Endometrial microvascular endothelial cells (primary cell): ENCODE data around the gene CNTROB. TPM values are rescaled to one million over a fixed set of nuclear protein-coding genes. Genes with fewer than 3 reads are reported as not detected.

Experiments
- in situ Hi-C: cut with HindIII; loops from 2 replicates; pipeline ENCODE4 v1.10.0; 2017; ENCODE audit warnings: low sequenced_read_pairs, low pct_unique_long_range_greater_than_20kb; ENCODE audit errors: inconsistent ontology term
- total RNA-seq: library from RNA; depleted of rRNA; stranded (reverse); fragments of >200 nt; gene quantifications from one replicate; pipeline ENCODE4 v1.2.3, GENCODE V29; 2015; ENCODE audit errors: inconsistent ontology term

Gene CNTROB
- total RNA-seq, 1 donor from 2014 or later: 39.1 TPM

DNA sequence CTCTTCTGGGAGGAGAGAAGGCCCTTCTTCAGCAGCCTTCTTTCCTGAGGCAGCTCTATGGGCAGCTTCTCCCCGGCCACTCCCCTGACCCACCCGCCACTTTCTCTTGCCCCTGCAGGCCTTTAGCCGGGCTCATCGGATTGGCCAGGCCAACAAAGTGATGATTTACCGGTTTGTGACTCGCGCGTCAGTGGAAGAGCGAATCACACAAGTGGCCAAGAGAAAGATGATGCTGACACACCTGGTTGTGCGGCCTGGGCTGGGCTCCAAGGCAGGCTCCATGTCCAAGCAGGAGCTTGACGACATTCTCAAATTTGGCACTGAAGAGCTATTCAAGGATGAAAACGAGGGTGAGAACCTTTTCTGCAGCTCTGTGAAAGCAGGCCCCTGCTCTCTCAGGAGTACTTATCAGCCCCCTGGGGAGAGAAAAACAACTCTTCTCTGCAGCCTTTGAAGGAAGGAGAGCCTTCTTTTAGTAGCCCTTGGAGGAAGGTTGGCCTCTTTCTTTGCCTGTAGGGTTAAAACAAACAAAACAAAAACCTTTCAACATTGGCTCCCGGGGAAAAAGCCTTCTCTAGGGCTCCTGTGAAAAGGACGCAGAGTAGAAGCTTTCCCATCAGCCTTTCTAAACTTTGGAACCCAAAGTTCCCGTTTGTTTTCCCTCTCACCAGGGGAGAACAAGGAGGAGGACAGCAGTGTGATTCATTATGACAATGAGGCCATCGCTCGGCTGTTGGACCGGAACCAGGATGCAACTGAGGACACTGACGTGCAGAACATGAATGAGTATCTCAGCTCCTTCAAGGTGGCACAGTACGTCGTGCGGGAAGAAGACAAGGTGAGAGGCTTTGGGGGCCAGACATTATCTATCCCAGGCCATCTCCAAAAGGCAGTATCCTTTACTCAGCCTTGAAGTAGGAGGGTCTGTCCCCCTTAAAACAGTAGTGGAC, 28.6 kb upstream of the CNTROB start:
- in situ Hi-C loops: no loop called here

DNA sequence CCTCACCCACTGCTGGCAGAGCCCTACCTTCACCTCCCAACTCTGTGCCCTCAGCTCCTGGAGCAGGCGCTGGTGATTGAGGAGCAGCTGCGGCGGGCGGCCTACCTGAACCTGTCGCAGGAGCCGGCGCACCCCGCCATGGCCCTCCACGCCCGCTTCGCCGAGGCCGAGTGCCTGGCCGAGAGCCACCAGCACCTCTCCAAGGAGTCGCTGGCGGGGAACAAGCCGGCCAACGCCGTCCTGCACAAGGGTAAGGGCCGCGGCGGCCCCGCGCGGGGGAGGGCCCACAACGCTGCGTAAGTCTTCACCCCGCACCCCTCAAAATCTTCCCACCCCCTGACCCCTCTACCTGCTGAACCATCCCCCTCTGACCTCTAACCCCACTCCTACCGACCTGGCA, 22.9 kb upstream of the CNTROB start:
- in situ Hi-C loops: no loop called here

DNA sequence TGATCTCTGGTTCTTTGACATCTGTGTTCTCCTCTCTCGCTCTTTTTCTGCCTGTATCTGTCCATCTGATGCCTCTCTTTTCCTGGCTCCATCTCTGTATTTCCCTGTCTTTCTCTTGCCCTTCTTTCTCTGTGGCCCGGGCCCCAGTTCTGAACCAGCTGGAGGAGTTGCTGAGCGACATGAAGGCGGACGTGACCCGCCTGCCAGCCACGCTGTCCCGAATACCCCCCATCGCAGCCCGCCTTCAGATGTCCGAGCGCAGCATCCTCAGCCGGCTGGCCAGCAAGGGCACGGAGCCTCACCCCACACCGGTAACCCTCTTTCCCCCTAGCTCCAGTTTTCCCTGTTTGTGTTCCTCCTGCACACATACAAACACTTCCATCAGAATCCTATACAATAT, 21.7 kb upstream of the CNTROB start:
- in situ Hi-C loops: no loop called here

DNA sequence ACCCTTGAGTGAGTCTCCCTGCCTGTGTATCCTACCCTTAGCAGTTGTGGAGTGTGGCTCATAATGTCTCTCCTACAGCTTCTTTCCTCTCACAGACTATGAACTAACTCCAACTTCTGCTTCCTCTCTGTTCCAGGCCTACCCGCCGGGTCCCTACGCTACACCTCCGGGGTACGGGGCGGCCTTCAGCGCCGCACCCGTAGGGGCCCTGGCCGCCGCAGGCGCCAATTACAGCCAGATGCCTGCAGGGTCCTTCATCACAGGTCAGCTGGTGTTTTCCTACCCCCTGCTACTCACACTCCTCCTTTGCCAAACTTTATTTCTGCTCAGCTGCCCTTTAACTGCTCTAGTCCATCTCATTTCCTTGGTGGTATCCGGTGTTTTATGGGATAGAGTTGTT, 21.3 kb upstream of the CNTROB start:
- in situ Hi-C loops: no loop called here

DNA sequence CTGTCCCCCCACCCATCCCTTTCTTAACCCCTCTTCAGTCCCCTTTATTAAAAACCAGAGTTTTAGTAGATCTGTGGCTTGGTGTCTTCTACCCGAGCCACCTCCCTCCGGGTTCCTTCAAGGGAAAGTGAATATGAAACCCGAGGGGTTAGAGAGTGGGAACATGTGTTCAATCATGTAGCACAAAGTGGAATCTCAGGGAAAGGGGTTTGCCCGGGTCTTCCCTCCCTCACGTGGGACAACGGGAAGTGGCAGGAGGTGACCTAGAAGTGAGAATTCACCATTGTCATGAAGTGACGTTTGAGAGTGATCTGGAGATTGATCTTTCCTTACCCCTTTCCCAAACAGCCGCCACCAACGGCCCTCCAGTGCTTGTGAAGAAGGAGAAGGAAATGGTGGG, 20.9 kb upstream of the CNTROB start:
- in situ Hi-C loops: no loop called here

DNA sequence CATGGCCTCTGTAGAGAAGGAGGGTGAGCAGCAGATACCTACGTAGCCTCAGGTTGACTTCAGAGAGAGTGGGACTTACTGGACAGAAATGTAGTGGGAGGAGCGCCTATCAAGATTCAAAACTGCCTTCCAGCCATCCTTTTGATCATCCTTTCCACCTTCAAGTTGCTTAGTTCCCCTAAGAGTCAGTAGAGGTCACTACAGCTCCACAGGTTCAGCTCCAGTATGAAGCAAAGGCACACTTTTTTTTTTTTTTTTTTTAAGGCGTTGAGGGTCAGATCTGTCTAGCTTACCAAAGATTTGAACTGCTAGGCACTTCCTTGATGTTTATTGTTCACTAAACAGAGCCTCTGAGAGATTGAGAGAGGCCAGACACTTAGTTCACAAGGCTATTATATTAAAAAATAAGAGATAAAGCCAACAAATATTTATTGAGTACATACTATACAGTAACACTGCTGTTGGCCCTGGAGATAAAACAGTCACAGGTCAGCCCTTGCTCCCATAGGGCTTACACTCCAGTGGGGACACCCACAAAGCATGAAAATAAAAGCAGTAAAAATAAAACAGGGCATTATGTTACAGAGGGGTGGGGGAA, 19.0 kb upstream of the CNTROB start:
- in situ Hi-C loops: no loop called here

DNA sequence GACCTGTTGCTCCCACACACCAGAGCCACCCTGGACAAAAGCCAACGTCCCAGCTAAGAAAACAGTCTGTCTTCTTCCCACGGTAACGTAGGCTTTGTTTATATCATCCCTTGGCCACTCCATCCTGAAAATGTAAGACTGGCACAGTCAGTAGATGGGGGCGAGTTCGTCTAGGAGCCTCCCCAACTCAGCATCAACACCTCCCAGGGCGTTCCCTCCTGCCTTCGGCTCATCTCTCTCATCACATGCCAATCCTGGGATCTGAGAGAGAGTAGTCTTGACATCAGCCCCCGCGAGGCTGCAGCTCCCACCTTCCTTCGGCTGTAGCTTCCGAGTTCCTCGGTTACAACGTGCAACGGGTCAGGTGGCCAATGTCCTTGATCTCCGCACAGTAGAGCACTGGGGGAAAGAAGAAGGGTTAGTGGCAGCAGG, 16.8 kb upstream of the CNTROB start:
- in situ Hi-C loops: no loop called here

DNA sequence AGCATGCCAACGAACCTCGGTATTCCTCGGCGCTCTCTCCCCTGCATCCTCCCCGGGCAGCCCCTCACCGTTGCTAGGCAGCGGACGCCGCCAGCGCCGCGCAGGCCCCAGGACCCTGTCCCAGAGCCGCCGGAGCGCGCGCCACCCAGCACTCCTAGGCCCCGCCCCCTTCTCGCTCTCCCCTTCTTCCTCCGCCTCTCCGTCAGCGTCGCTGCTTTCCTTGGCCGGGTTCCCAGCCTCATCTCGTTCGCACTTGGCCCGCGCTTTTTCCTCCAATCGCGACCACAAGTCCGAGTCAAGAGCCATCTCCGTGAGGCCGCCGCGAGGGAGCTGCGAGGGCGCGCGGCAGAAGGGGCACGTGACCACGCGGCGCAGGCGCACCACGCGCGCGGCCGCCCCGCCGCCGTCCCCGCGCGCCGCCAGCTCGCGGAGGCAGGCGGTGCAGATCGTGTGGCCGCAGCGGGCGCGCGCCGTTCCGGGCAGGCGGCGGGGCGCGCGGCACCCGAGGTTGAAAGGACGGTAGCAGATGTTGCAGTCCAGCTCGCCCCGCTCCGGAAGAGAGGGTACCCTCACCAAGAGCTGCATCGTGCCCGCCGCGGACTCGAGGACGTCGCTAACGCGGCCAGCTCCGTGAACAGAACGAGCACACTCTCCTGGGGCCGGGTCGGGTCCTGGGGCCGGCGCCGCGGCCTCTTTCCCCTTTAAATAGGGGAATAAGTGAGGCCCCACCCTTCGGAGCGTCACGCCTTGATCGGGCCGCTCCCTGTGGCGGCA, 16.2 kb upstream of the CNTROB start, which contains the start of gene RNF227:
Gene RNF227, minus strand, starts transcription at position 679 of the 774 bp plus-strand sequence. Its CDS starts 94 bp downstream, at position 585.
- in situ Hi-C loops: no loop called here

DNA sequence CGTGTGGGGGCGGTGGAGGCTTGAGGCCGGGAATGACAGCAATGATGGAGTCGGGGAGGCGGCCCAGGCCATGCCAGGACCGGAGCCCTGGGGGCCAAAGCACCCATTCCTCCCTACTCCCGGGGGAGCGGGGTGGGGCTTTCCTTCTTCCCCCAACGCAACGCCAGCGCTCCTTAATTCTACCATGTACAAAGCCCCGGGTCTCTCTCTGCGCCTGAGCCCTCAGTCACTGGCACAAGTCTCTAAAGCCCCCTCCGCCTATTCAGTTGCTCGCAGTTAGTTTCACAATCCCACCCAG, 15.7 kb upstream of the CNTROB start:
- in situ Hi-C loops: no loop called here

DNA sequence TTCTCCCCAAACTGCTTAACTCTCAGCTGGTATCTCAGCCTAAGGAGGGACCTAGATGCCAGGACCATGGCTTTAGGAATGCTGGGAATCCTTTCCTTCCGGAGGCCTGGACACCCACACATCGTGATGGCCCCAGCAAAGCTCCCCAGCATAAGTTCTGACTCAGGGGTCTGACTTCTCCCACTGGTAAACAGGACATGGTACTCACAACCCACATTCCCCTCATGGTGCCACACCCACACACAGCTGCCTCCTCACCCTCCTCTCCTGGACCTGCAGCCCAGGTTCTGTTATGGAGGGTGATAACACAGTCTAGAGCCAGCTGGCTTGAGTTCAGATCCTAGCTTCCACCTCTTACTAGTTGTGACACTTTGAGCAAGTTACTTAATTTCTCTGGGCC, 15.2 kb upstream of the CNTROB start:
- in situ Hi-C loops: no loop called here

DNA sequence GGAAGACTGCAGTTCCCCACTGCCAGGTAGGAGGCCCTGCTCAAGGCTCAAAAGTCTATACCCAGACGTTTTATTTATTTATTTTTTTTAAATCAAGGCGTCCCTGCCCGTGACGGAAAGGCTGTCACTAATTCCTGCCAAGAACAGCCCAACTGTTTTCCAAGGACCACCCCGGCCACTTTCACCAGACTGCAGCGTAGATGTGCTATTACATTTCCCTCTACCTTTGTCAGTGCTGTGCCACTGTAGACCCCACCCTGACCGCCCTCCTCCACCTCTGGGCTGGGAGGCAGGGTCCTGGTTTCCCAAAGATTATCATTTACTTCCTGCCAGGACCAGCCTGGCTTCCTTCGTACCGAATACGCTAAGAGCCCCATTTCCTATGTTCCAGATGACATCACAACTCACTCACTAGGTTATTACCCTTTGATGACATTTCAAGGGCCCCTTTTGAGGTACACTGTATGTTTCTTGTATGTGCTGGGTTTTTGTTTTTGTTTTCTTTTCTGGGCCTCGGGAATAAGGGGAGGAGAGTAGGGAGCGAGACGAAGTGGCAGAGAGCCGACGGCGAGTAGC, 9.6 kb upstream of the CNTROB start:
- in situ Hi-C loops: no loop called here

DNA sequence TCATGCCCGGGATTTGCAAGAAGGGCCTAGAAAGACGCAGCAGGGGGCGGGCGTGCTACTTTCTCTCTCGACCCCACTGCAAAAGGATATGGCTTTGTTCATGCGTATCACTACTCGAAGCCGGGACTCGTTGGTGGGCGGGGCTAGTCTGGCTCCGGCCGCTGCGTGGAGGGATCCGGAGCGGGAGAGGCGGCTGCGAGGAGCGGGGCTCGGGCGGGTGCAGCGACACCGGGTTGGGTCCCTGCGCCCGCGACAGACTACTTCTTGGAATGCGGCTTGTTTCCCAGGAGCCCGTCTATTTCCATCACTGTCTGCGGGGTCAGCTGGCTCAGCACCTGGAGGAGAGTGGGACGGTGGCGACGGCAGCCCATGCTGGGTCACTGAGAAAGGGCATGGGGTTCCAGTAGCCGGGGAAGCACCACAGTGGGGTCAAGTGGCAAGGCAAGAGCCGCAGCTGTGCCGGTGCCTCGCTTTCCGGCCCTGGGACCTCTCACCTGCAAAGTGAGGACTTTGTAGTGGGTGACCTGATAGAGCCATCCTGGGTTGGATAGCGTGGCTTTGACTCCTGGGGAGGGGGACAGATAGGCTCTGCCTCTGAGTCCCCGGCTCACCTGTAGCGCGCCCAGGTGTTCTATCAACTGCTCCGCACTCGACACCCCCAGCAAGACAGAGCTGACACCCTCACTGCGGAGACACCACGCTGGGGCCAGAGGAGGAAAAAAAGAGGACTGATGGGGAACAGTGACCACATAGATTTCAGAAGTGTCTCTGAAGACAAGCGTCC, 9.0 kb upstream of the CNTROB start:
- in situ Hi-C loops: no loop called here

DNA sequence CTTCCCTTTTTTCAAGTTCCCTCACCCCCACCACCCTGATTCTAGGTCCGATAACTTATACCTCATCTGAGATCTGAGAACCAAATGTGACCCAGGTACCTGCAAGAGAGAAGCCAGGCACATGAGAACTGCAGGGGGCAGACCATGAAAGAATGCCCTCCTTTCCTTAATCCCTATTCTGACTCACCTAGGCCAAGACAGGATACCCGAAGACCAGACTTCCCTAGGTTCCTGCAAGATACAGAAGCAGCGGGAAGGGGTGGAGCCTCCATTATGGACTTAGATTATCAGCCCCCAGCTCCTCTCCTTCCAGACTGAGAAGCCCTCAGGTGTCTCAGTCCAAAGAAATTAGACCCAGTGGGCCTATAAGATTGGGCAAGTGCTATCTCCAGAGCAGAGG, 4.4 kb upstream of the CNTROB start:
- in situ Hi-C loops: no loop called here

DNA sequence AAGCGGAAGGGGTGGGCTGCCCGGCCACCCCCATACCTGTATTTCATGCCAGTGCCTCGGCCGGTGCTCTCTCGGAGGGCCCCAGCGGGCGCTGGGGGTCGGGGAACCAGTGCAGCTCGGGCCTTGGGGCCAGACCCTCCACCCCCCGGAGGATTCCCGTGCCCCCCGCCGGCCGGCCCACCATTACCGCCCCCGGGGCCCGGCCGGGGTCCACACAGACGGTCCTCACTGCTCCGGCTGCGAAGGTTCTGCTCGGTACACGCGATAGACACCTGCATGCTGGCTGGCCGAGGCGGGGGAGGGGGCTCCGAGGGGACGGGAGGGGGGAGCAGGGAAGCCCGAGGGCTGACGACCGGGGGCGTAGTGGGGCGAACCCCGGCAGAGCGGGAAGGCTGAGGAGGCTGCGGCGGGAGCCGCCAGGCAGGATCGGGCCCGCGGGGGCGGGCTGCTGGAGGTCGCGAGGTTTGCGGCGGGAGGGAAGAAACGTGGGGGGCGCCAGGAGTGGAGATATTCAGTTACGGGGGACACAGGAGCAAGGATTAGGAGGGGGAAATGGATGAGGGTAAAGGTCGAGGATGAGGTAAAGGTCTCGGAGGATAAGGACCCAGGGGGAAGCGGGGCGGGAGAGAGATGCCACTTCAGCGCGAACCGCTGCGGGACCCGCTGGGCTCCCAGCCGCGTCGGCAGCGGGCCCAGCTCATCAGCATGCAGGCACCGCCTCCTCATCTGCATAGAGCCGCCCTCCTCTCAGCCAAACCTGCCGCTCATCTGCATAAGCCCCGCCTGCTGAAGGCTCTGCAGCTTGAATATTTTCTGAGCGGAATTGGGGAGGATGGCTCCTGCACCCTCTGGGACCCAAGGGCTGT, 2.6 kb upstream of the CNTROB start, which contains the start of gene KCNAB3:
Gene KCNAB3, minus strand, starts transcription at position 699 of the 866 bp plus-strand sequence. Its CDS starts 421 bp downstream, at position 278.
- in situ Hi-C loops: no loop called here

DNA sequence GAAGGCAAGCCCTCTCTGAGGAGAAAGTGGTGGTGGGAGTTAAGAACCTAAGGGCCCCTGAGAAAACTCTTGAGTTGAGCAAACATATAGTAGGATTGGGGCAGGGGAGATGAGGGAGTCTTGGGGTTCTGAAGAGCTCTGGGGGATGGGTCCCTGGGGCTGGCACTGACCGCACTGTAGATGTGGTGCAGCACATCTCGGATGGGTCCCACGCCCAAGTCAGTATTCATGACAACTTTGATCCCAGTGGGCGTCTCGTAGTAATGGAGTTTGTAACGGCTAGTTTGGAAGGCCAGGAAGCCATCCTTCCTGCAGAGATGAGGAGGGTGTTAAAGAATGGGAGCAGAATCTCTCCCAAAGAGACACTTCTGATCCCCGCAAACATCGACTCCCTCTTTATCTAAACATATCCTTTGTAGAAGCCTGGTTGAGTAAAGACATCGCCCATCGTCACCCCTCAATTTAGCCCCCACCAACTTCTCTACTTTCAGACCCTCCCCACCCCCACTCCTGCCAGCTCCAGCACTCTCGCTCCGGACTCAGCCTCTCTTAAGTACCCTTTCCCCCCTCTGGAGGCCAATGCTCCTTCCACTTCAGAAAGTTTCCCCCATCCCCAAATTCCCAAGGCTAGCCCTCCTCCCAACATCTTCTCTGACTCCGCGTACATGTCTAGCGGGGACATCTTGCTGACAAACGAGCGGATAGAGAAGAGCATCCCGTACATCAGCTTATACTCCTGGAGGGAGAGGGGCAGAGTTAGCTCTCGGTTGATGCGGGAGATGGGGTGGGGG, 970 bp upstream of the CNTROB start:
- in situ Hi-C loops: no loop called here

DNA sequence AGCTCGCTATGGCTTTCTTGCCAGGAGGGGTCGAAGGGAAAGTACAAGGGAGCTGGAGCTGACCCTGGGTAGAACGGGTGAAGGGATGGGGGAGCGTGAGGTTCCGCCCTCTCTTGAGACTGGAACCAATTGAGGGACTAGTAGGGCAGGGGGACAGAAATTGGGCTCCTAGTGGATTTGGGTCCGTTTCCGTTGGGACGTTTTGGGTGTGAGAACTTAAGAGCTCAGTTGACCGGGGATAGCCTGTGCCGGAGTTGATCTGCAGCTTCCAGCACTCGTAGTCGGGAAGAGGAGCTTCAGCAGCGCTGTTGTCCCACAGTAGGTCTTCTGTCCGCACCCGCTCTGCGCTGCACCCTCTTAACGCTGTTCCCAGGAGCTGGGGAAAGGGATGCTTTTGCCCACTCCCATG, 481 bp downstream of the CNTROB start:
- in situ Hi-C loops: no loop called here

DNA sequence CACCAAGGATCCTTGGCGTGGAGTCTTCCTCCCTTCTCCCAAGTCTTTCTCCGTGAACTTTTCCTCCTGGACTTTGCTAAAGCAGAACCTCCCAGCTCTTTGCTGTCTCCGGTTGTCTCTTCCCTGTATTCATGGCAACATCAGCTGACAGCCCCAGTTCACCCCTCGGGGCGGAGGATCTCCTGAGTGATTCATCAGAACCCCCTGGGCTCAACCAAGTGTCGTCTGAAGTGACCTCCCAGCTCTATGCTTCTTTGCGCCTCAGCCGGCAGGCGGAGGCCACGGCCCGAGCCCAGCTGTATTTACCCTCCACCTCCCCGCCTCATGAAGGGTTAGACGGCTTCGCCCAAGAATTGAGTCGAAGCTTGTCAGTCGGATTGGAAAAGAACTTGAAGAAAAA, 943 bp downstream of the CNTROB start:
- in situ Hi-C loops: no loop called here
